LNCaP clone FGC (cell line): ENCODE results near the gene SLC2A13.
A peak's percentile ranks its signal among the peaks of the same experiment; 100 is the strongest.
"Not testable (repeated sequence)": the region's sequence is repeated elsewhere in the genome, so short reads cannot be mapped to it uniquely, and the experiment has no call there.

Experiments
- DNase-seq: peaks from one replicate; pipeline ENCODE4 v3.0.0-alpha.2; 2011; ENCODE audit warnings: low read depth
- H3K4me3 ChIP-seq: 2 replicates; pipeline ENCODE4 v1.5.1; 2011; ENCODE audit warnings: mild to moderate bottlenecking, low read depth, low read length, control low read depth
- TF ChIP-seq, protein P1 (sequence below): IDR thresholded peaks from 2 replicates; pipeline ENCODE4 v1.5.1; 2012; ENCODE audit warnings: mild to moderate bottlenecking; ENCODE audit not compliant: control insufficient read depth, insufficient read depth; ENCODE audit errors: extremely low read depth

The SLC2A13 gene

DNA sequence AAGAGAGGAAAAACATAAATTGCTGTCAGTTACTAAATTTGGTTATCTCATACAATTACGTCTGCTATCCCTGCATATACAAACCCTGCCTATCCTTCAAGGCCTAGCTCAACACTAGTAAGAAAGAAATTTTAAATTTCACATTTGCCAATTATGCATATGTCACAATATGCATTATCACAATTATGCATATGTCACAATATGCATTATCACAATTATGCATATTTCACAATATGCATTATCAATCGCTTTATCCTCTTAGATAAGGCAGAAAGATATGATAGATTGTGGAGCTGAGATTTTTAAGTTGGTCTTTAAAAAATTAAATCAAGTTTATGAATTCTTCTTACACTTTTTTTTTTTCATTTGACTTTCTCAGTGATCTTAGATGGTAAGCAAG is 291.3 kb downstream of the SLC2A13 start:
- DNase-seq: no peak
- TF ChIP-seq, protein P1, sequence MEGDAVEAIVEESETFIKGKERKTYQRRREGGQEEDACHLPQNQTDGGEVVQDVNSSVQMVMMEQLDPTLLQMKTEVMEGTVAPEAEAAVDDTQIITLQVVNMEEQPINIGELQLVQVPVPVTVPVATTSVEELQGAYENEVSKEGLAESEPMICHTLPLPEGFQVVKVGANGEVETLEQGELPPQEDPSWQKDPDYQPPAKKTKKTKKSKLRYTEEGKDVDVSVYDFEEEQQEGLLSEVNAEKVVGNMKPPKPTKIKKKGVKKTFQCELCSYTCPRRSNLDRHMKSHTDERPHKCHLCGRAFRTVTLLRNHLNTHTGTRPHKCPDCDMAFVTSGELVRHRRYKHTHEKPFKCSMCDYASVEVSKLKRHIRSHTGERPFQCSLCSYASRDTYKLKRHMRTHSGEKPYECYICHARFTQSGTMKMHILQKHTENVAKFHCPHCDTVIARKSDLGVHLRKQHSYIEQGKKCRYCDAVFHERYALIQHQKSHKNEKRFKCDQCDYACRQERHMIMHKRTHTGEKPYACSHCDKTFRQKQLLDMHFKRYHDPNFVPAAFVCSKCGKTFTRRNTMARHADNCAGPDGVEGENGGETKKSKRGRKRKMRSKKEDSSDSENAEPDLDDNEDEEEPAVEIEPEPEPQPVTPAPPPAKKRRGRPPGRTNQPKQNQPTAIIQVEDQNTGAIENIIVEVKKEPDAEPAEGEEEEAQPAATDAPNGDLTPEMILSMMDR: no peak
- H3K4me3 ChIP-seq: no peak overlapping the region

- TF ChIP-seq, protein P1: no peak
- no peak for DNase-seq
- H3K4me3 ChIP-seq: no peak overlapping the region
Observed at GRCh38 chr12:39813776-39814175, 292.1 kb downstream of the SLC2A13 start.

- not testable (repeated sequence) for H3K4me3 ChIP-seq, DNase-seq
Observed at GRCh38 chr12:39812456-39812855, 293.4 kb downstream of the SLC2A13 start.

GRCh38 chr12:39807043-39807442 is 298.8 kb downstream of the SLC2A13 start:
- TF ChIP-seq, protein P1: 0 out of 2 replicates have a peak, but pooled peaks have one; percentile 0
- DNase-seq: no peak
- H3K4me3 ChIP-seq: no peak overlapping the region

GRCh38 chr12:39805651-39806050 is 300.2 kb downstream of the SLC2A13 start:
- H3K4me3 ChIP-seq: no peak overlapping the region
- DNase-seq: no peak
- TF ChIP-seq, protein P1: no peak

DNA sequence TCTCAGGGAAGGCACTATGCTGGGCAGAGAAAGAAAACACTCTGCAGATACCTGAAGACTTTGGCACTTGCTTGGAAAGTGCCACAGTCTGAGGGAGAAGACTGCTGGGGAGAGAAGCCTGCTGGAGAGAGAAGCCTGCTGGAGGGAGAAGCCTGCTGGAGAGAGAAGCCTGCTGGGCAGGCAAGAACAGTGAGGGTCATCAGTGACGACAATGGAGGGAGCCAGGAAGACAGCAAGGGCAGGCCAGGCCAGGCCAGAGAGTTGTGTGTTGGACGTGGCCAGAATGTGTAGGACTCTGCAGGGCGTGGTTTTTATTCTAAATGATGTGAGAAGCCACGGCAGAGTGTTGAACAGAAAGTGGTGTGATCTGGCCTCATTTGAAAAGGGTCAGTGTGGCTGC is 301.0 kb downstream of the SLC2A13 start:
- TF ChIP-seq, protein P1: no peak
- H3K4me3 ChIP-seq: no peak overlapping the region
- DNase-seq: no peak

DNA sequence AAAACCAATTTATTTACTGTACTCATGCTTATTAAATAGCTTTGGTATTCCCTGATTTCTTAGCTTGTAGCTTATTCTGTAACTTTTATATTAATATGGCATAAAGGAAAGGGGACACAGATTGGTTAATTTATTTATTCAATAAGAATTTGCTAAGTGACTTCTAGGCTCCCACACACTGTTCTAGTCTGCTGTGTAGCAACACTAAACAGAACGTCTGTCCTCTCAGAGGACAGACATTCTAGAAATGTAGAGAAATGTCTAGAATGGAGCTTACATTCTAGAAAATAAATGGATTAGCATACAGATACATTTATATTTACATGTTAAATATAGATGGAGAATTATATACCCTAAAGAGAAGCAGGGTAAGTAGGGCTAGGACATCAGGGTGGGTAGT is 301.4 kb downstream of the SLC2A13 start:
- TF ChIP-seq, protein P1: no peak
- DNase-seq: no peak
- no peak overlapping the region for H3K4me3 ChIP-seq

DNA sequence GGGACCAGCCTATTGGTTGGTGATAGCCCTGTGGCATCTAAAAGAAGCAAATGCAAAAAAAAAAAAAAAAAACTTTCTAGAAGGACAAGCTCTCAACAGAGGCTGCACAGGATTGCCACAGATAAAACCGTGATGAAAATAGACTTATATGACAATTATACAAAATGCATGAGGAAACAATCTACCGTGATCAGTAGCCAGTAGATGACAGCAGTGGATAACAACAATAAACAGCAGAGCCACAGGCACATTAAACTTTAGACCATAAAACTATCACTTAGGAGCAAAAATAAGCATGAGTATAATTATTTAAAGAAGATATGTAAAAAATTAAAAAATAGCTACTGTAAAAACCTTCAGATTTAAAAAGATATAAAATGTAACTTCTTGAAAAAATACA is 302.7 kb downstream of the SLC2A13 start:
- no peak for DNase-seq
- no peak overlapping the region for H3K4me3 ChIP-seq
- TF ChIP-seq, protein P1: peak; percentile 53
